Ishikawa (cell line): ENCODE measurements around the gene INSL3.

ENCODE experiments used
- CEBPB ChIP-seq: IDR thresholded peaks from 2 replicates; pipeline ENCODE4 v1.6.1; 2012
- CREB1 ChIP-seq: IDR thresholded peaks from 2 replicates; pipeline ENCODE4 v1.6.1; 2012; ENCODE audit warnings: low read depth
- EGR1 ChIP-seq: IDR thresholded peaks from 2 replicates; pipeline ENCODE4 v1.6.1; 2012
- EP300 ChIP-seq: IDR thresholded peaks from 2 replicates; pipeline ENCODE4 v1.6.1; 2012; ENCODE audit warnings: borderline replicate concordance
- FOXM1 ChIP-seq: IDR thresholded peaks from 2 replicates; pipeline ENCODE4 v1.6.1; 2012; ENCODE audit warnings: low read depth, borderline replicate concordance
- NFIC ChIP-seq: IDR thresholded peaks from 2 replicates; pipeline ENCODE4 v1.6.1; 2012
- RAD21 ChIP-seq: IDR thresholded peaks from 2 replicates; pipeline ENCODE4 v1.6.1; 2012; ENCODE audit warnings: low read depth
- TAF1 ChIP-seq: IDR thresholded peaks from 2 replicates; pipeline ENCODE4 v1.6.1; 2012; ENCODE audit warnings: low read depth, mild to moderate bottlenecking
- TCF12 ChIP-seq: IDR thresholded peaks from 2 replicates; pipeline ENCODE4 v1.6.1; 2012; ENCODE audit warnings: low read depth
- TEAD4 ChIP-seq: IDR thresholded peaks from 2 replicates; pipeline ENCODE4 v1.6.1; 2012
- YY1 ChIP-seq: IDR thresholded peaks from 2 replicates; pipeline ENCODE4 v1.6.1; 2012; ENCODE audit warnings: low read depth
- ZBTB7A ChIP-seq: IDR thresholded peaks from 2 replicates; pipeline ENCODE4 v1.6.1; 2012; ENCODE audit warnings: low read depth
- TF ChIP-seq, protein P1 (sequence below): IDR thresholded peaks from 2 replicates; pipeline ENCODE4 v1.6.1; 2012
- TF ChIP-seq, protein P2 (sequence below): IDR thresholded peaks from 2 replicates; pipeline ENCODE4 v1.6.1; 2012; ENCODE audit warnings: low read depth, mild to moderate bottlenecking
- TF ChIP-seq, protein P3 (sequence below): IDR thresholded peaks from 2 replicates; pipeline ENCODE4 v1.6.1; 2012

Gene INSL3

DNA sequence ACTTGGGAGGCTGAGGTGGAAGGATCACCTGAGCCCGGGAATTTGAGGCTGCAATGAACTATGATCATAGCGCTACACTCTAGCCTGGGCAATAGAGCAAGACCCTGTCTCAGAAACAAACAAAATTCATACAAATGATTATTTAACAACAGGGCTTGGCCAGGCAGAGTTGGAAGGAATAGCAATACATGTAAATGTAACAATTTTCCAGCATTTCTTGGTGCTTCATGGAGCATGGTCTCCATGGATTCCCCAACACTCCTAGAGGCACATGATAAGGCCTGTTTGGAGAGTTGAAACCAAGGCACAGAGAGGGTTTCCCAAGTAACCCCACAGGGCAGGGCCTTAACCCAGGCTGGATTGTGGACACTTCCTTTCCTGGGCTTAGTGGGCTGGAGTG lies 10.2 kb downstream of the INSL3 start:
- TF ChIP-seq ZBTB7A (no peak), CREB1 (no peak), YY1 (no peak), RAD21 (no peak), TEAD4 (no peak), EP300 (no peak), NFIC (no peak), CEBPB (no peak), TCF12 (no peak), EGR1 (no peak), TAF1 (no peak), FOXM1 (no peak)
- TF ChIP-seq, protein P1, sequence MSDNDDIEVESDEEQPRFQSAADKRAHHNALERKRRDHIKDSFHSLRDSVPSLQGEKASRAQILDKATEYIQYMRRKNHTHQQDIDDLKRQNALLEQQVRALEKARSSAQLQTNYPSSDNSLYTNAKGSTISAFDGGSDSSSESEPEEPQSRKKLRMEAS = no peak
- TF ChIP-seq, protein P2, sequence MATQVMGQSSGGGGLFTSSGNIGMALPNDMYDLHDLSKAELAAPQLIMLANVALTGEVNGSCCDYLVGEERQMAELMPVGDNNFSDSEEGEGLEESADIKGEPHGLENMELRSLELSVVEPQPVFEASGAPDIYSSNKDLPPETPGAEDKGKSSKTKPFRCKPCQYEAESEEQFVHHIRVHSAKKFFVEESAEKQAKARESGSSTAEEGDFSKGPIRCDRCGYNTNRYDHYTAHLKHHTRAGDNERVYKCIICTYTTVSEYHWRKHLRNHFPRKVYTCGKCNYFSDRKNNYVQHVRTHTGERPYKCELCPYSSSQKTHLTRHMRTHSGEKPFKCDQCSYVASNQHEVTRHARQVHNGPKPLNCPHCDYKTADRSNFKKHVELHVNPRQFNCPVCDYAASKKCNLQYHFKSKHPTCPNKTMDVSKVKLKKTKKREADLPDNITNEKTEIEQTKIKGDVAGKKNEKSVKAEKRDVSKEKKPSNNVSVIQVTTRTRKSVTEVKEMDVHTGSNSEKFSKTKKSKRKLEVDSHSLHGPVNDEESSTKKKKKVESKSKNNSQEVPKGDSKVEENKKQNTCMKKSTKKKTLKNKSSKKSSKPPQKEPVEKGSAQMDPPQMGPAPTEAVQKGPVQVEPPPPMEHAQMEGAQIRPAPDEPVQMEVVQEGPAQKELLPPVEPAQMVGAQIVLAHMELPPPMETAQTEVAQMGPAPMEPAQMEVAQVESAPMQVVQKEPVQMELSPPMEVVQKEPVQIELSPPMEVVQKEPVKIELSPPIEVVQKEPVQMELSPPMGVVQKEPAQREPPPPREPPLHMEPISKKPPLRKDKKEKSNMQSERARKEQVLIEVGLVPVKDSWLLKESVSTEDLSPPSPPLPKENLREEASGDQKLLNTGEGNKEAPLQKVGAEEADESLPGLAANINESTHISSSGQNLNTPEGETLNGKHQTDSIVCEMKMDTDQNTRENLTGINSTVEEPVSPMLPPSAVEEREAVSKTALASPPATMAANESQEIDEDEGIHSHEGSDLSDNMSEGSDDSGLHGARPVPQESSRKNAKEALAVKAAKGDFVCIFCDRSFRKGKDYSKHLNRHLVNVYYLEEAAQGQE = no peak

DNA sequence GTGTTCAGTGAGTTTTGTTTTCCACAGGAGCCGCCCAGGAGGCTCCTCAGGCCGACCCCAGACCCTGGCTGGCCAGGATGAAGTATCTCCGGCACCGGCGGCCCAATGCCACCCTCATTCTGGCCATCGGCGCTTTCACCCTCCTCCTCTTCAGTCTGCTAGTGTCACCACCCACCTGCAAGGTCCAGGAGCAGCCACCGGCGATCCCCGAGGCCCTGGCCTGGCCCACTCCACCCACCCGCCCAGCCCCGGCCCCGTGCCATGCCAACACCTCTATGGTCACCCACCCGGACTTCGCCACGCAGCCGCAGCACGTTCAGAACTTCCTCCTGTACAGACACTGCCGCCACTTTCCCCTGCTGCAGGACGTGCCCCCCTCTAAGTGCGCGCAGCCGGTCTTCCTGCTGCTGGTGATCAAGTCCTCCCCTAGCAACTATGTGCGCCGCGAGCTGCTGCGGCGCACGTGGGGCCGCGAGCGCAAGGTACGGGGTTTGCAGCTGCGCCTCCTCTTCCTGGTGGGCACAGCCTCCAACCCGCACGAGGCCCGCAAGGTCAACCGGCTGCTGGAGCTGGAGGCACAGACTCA lies 13.5 kb downstream of the INSL3 start:
- TF ChIP-seq CREB1 (no peak), ZBTB7A (no peak), EGR1 (no peak), RAD21 (no peak), CEBPB (no peak), YY1 (no peak)
- TF ChIP-seq, protein P3, sequence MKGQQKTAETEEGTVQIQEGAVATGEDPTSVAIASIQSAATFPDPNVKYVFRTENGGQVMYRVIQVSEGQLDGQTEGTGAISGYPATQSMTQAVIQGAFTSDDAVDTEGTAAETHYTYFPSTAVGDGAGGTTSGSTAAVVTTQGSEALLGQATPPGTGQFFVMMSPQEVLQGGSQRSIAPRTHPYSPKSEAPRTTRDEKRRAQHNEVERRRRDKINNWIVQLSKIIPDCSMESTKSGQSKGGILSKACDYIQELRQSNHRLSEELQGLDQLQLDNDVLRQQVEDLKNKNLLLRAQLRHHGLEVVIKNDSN = no peak
- TF ChIP-seq, protein P1 = no peak
- TF ChIP-seq, protein P2 = no peak

DNA sequence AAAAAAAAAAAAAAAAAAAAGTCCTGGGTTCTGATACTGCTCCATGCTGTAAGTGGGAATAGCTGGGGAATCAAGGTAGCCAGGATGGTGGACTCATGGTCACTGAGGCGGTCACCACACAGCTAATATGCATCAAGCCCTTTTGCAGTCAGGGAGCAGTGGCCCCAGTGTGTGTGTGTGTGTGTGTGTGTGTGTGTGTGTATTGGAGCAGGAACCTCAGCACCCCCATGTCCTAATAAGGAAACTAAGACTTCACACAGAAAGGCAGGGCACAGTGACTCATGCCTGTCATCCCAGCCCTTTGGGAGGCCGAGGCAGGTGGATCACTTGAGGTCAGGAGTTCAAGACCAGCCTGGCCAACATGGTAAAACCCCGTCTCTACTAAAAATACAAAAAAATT lies 14.4 kb downstream of the INSL3 start:
- no peak for TF ChIP-seq TAF1
- no peak for TF ChIP-seq CEBPB

DNA sequence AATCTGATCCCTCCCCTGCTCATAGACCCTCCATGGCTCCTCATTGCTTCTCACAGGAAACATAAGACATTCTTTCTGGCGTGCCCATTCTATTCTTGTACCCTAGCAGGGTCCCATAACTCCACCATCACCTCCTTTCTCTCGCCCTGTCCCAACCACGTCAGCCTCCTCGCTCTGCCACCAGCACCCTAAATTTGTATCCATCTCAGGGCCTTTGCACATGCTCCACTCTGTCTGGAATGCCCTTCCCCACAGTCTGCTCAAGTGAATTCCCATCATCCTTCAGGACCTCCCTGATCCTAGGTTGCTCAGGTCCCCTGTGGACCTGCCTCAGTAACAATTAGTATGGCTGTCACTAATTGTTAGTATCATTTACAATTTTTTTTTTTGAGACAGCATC lies 15.9 kb downstream of the INSL3 start:
- TF ChIP-seq, protein P3 = no peak
- TF ChIP-seq, protein P2 = no peak
- TF ChIP-seq FOXM1 = no peak

DNA sequence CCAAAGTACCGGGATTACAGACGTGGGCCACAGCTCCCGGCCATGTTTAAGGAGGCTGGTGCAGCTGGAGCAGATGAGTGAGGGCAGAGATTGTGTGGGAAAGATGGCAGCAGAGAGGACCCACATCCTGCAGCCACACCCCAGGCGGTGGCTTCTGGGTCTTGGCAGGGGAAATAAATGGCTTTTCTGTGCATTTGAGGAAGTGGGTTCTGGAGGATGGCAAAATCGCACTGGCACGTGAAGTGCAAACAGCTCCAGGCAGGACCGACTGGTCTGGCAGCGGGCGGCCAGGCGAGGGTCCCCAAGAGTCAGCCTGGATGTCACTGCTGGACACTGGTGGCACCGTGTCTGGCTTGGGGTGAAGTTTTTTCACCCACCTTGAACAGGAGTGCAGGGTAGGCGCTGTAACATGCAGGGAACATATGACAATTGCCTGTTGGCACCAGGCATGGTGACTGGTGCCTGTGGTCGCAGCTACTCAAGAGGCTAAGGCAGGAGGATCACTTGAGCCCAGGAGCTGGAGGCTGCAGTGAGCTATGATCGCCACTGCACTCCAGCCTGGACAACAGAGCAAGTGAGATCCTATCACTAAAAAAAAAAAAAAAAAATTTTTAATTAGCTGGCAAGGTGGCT lies 17.9 kb downstream of the INSL3 start:
- no peak for TF ChIP-seq YY1
- no peak for TF ChIP-seq CREB1
- TF ChIP-seq EGR1 = no peak
- no peak for TF ChIP-seq TAF1
- no peak for TF ChIP-seq NFIC
- TF ChIP-seq EP300 = no peak
- TF ChIP-seq, protein P3 = no peak
- TF ChIP-seq, protein P1 = no peak
- TF ChIP-seq, protein P2 = no peak
- TF ChIP-seq CEBPB = no peak
- no peak for TF ChIP-seq TEAD4
- TF ChIP-seq FOXM1 = no peak
- TF ChIP-seq ZBTB7A = no peak
- TF ChIP-seq TCF12 = no peak
- no peak for TF ChIP-seq RAD21
